H9 (cell line): ENCODE measurements around the gene CABLES2. TPM values are rescaled to one million over a fixed set of nuclear protein-coding genes. Genes with fewer than 3 reads are reported as not detected.
A peak's percentile ranks its signal among the peaks of the same experiment; 100 is the strongest.

Experiments used
- DNase-seq: peaks from one replicate; pipeline ENCODE4 v3.0.0-alpha.2; 2017
- H2AFZ ChIP-seq: one replicate; pipeline ENCODE4 v1.6.1; 2013; ENCODE audit warnings: mild to moderate bottlenecking, low read length, control low read depth, moderate library complexity
- H2AK5ac ChIP-seq: 2 replicates; pipeline ENCODE4 v1.6.1; 2013; ENCODE audit warnings: low read length, control low read depth, mixed read lengths; ENCODE audit not compliant: insufficient read length
- H2BK120ac ChIP-seq: one replicate; pipeline ENCODE4 v1.6.1; 2013; ENCODE audit warnings: low read depth, mild to moderate bottlenecking, low read length, control low read depth, inconsistent platforms; ENCODE audit not compliant: poor library complexity, severe bottlenecking
- H2BK12ac ChIP-seq: 2 replicates; pipeline ENCODE4 v1.6.1; 2013; ENCODE audit warnings: low read length, control low read depth, mixed read lengths, low read depth; ENCODE audit not compliant: insufficient read length
- H2BK15ac ChIP-seq: 2 replicates; pipeline ENCODE4 v1.6.1; 2013; ENCODE audit warnings: low read depth, low read length, control low read depth
- H2BK20ac ChIP-seq: one replicate; pipeline ENCODE4 v1.6.1; 2013; ENCODE audit warnings: low read depth, mild to moderate bottlenecking, low read length, control low read depth, inconsistent platforms; ENCODE audit not compliant: poor library complexity, severe bottlenecking
- H2BK5ac ChIP-seq: 2 replicates; pipeline ENCODE4 v1.6.1; 2013; ENCODE audit warnings: low read length, control low read depth, mixed read lengths; ENCODE audit not compliant: insufficient read length
- H3K14ac ChIP-seq: 2 replicates; pipeline ENCODE4 v1.6.1; 2013; ENCODE audit warnings: low read length, control low read depth; ENCODE audit not compliant: insufficient read depth
- H3K18ac ChIP-seq: 2 replicates; pipeline ENCODE4 v1.6.1; 2013; ENCODE audit warnings: low read depth, mild to moderate bottlenecking, mixed read lengths, low read length, control low read depth; ENCODE audit not compliant: insufficient read length
- H3K23ac ChIP-seq: 2 replicates; pipeline ENCODE4 v1.6.1; 2013; ENCODE audit warnings: low read length, control low read depth, mixed read lengths, low read depth; ENCODE audit not compliant: insufficient read length
- H3K23me2 ChIP-seq: 2 replicates; pipeline ENCODE4 v1.6.1; 2013; ENCODE audit warnings: low read depth, mild to moderate bottlenecking, mixed read lengths, low read length, control low read depth; ENCODE audit not compliant: insufficient read length, poor library complexity, severe bottlenecking
- H3K27ac ChIP-seq: 2 replicates; pipeline ENCODE4 v1.5.1; 2013; ENCODE audit warnings: low read length, control low read depth, mixed read lengths, low read depth; ENCODE audit not compliant: insufficient read length
- H3K27me3 ChIP-seq: 2 replicates; pipeline ENCODE4 v1.6.1; 2013; ENCODE audit warnings: low read length, control low read depth, inconsistent platforms; ENCODE audit not compliant: insufficient read depth
- H3K4ac ChIP-seq: 2 replicates; pipeline ENCODE4 v1.6.1; 2013; ENCODE audit warnings: low read depth, mild to moderate bottlenecking, control low read depth, inconsistent platforms, low read length, moderate library complexity
- H3K4me1 ChIP-seq: 2 replicates; pipeline ENCODE4 v1.6.1; 2013; ENCODE audit warnings: low read length, control low read depth, inconsistent platforms; ENCODE audit not compliant: insufficient read depth
- H3K4me2 ChIP-seq: 2 replicates; pipeline ENCODE4 v1.6.1; 2013; ENCODE audit warnings: low read length, control low read depth, mixed read lengths; ENCODE audit not compliant: insufficient read length, insufficient read depth
- H3K56ac ChIP-seq: 2 replicates; pipeline ENCODE4 v1.6.1; 2013; ENCODE audit warnings: low read depth, mild to moderate bottlenecking, mixed read lengths, low read length, control low read depth; ENCODE audit not compliant: insufficient read length
- H3K79me1 ChIP-seq: 2 replicates; pipeline ENCODE4 v1.6.1; 2013; ENCODE audit warnings: low read depth, mild to moderate bottlenecking, moderate library complexity, low read length, control low read depth, inconsistent platforms; ENCODE audit not compliant: insufficient read depth, poor library complexity, severe bottlenecking
- H3K79me2 ChIP-seq: 2 replicates; pipeline ENCODE4 v1.6.1; 2013; ENCODE audit warnings: low read length, control low read depth, inconsistent platforms; ENCODE audit not compliant: insufficient read depth
- H3K9ac ChIP-seq: 2 replicates; pipeline ENCODE4 v1.6.1; 2013; ENCODE audit warnings: low read length, control low read depth, mixed read lengths; ENCODE audit not compliant: insufficient read length; ENCODE audit errors: extremely low read depth
- H3K9me3 ChIP-seq: one replicate; pipeline ENCODE4 v1.6.1; 2013; ENCODE audit warnings: low read depth, low read length, inconsistent platforms; ENCODE audit not compliant: control insufficient read depth
- H3T11ph ChIP-seq: one replicate; pipeline ENCODE4 v1.6.1; 2013; ENCODE audit warnings: mild to moderate bottlenecking, low read length, control low read depth, inconsistent platforms
- H4K20me1 ChIP-seq: one replicate; pipeline ENCODE4 v1.6.1; 2013; ENCODE audit not compliant: control insufficient read depth, insufficient read length, insufficient read depth
- H4K5ac ChIP-seq: 2 replicates; pipeline ENCODE4 v1.6.1; 2013; ENCODE audit warnings: low read depth, mild to moderate bottlenecking, mixed read lengths, low read length, control low read depth; ENCODE audit not compliant: insufficient read length
- H4K8ac ChIP-seq: replicated peaks from 2 replicates; pipeline ENCODE4 v1.6.1; 2013; ENCODE audit warnings: low read length, control low read depth, mixed read lengths, low read depth; ENCODE audit not compliant: insufficient read length
- H4K91ac ChIP-seq: 2 replicates; pipeline ENCODE4 v1.6.1; 2013; ENCODE audit warnings: low read depth, mild to moderate bottlenecking, moderate library complexity, mixed read lengths, low read length, control low read depth; ENCODE audit not compliant: insufficient read length
- H3K27ac Mint-ChIP-seq, 3 experiments: 2 replicates in 2 of 3; 3 replicates in 1 of 3; pipeline ENCODE4 v1.8.0; 2020 to 2021; ENCODE audit warnings: mixed read lengths in 3 of 3, mild to moderate bottlenecking in 1 of 3, moderate library complexity in 1 of 3
- H3K27me3 Mint-ChIP-seq: 2 replicates; pipeline ENCODE4 v1.8.0; 2021; ENCODE audit warnings: low read depth, mild to moderate bottlenecking, moderate library complexity, mixed read lengths
- H3K36me3 Mint-ChIP-seq, 3 experiments: 2 replicates in 2 of 3; 3 replicates in 1 of 3; pipeline ENCODE4 v1.8.0; 2020 to 2021; ENCODE audit warnings: low read depth in 3 of 3, mixed read lengths in 3 of 3; ENCODE audit not compliant: insufficient read depth in 1 of 3
- H3K4me1 Mint-ChIP-seq, 2 experiments: 2 replicates each; pipeline ENCODE4 v1.8.0; 2020; ENCODE audit warnings: mixed read lengths in 2 of 2
- H3K4me3 Mint-ChIP-seq, 2 experiments: 2 replicates in 1 of 2; 3 replicates in 1 of 2; pipeline ENCODE4 v1.8.0; 2020 to 2021; ENCODE audit warnings: mild to moderate bottlenecking in 2 of 2, mixed read lengths in 2 of 2, moderate library complexity in 1 of 2
- H3K9me3 Mint-ChIP-seq, 2 experiments: 2 replicates in 1 of 2; 3 replicates in 1 of 2; pipeline ENCODE4 v1.8.0; 2020; ENCODE audit warnings: mild to moderate bottlenecking in 2 of 2, mixed read lengths in 2 of 2, moderate library complexity in 1 of 2
- WGBS: extraction: QIAGEN DNeasy Blood & Tissue Kit; methylation state at CpG from one replicate; pipeline ENCODE4 v1.1.7; 2013; ENCODE audit warnings: missing lambda C conversion rate, low lambda C conversion rate, mixed read lengths; ENCODE audit not compliant: insufficient read length; ENCODE audit errors: extremely low coverage; 5-methylcytosine and 5-hydroxymethylcytosine counted together
- total RNA-seq: library from RNA; stranded (reverse); gene quantifications from 2 replicates; pipeline ENCODE4 v1.2.1, GENCODE V29; 2021
- TF ChIP-seq, protein P1 (sequence below): fragments of 200-600 bp; sonication (generic); conservative IDR thresholded peaks from 3 replicates; pipeline ENCODE4 v1.8.0; 2021; ENCODE audit warnings: antibody characterized with exemption, mild to moderate bottlenecking

The CABLES2 gene
- total RNA-seq, 1 experiment from 2014 or later, result 10.8 TPM

DNA sequence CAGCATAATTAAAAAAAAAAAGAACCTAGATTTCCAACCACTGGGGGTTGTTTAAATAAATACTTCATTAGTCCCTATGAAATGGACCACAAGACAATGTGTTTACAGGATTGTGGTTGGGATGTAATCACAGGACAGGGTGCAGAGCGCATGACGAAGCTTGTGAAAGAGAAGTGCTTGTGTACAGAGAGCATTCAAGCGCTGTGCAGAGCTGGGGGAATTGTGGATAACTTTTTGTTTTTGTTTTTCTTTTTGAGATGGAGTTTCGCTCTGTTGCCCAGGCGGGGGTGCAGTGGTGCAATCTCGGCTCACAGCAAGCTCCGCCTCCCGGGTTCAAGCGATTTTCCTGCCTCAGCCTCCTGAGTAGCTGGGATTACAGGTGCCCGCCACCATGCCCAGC is 62.3 kb downstream of the CABLES2 start:
- no peaks in the 10 kb centered on the region for H3K4me1 Mint-ChIP-seq
- no peaks in the 10 kb centered on the region; the same call in 1 of the 2 replicates for H3K27me3 Mint-ChIP-seq
- no peak overlapping the region for H2BK12ac ChIP-seq
- H3K27ac Mint-ChIP-seq, result peak overlapping the region in 1 of 3 experiments; percentile 71; a peak in 1 of 7 replicates
- no peak overlapping the region for H2AK5ac ChIP-seq
- H2BK20ac ChIP-seq, result no peak overlapping the region
- no peak overlapping the region for H3K4ac ChIP-seq
- H3K79me2 ChIP-seq, result no peaks in the 10 kb centered on the region
- no peak overlapping the region for H3K23ac ChIP-seq
- H2BK120ac ChIP-seq, result no peak overlapping the region
- TF ChIP-seq, protein P1, sequence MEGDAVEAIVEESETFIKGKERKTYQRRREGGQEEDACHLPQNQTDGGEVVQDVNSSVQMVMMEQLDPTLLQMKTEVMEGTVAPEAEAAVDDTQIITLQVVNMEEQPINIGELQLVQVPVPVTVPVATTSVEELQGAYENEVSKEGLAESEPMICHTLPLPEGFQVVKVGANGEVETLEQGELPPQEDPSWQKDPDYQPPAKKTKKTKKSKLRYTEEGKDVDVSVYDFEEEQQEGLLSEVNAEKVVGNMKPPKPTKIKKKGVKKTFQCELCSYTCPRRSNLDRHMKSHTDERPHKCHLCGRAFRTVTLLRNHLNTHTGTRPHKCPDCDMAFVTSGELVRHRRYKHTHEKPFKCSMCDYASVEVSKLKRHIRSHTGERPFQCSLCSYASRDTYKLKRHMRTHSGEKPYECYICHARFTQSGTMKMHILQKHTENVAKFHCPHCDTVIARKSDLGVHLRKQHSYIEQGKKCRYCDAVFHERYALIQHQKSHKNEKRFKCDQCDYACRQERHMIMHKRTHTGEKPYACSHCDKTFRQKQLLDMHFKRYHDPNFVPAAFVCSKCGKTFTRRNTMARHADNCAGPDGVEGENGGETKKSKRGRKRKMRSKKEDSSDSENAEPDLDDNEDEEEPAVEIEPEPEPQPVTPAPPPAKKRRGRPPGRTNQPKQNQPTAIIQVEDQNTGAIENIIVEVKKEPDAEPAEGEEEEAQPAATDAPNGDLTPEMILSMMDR, result no peak
- no peak overlapping the region for H3K27ac ChIP-seq
- no peak overlapping the region for H4K5ac ChIP-seq
- no peak overlapping the region for H2BK15ac ChIP-seq
- no peaks in the 10 kb centered on the region for H4K20me1 ChIP-seq
- H3K9ac ChIP-seq, result no peak overlapping the region
- no peak overlapping the region for H2AFZ ChIP-seq
- H3K9me3 Mint-ChIP-seq, result peaks cover 9 to 12% of the 10 kb centered on the region in 2 experiments
- no peak for DNase-seq
- H3K9me3 ChIP-seq, result no peaks in the 10 kb centered on the region
- no peaks in the 10 kb centered on the region for H3K23me2 ChIP-seq
- H3K79me1 ChIP-seq, result no peaks in the 10 kb centered on the region
- no peaks in the 10 kb centered on the region for H3K27me3 ChIP-seq
- no peak overlapping the region for H3K4me2 ChIP-seq
- H4K8ac ChIP-seq, result no peak overlapping the region
- H3K18ac ChIP-seq, result no peak overlapping the region
- H4K91ac ChIP-seq, result no peak overlapping the region
- H3K56ac ChIP-seq, result no peak overlapping the region
- H3K36me3 Mint-ChIP-seq, result peaks cover 28 to 82% (median 76%) of the 10 kb centered on the region in 3 experiments
- no peaks in the 10 kb centered on the region for H3K4me1 ChIP-seq
- WGBS, result no CpG with 5 or more reads among the region's 10 CpGs
- H3T11ph ChIP-seq, result no peak overlapping the region
- no peak overlapping the region for H3K4me3 Mint-ChIP-seq
- H2BK5ac ChIP-seq, result no peak overlapping the region
- H3K14ac ChIP-seq, result no peak overlapping the region
